GM23338 (cell line): ENCODE results near the gene JAZF1. TPM values are rescaled to one million over a fixed set of nuclear protein-coding genes. Genes with fewer than 3 reads are reported as not detected.

Experiments
- ATAC-seq: fragments of 200-7000 bp; cut with Tn5 transposase; 3 replicates; pipeline ENCODE4 v1.9.1; 2020
- DNase-seq: peaks from one replicate; pipeline ENCODE4 v3.0.0-alpha.2; 2015; ENCODE audit warnings: low spot score
- H2AFZ ChIP-seq: fragments of 200-600 bp; sonication (generic); 2 replicates; pipeline ENCODE4 v1.8.0; 2016; ENCODE audit warnings: antibody characterized with exemption, mild to moderate bottlenecking, moderate library complexity
- H3F3A ChIP-seq: fragments of 200-600 bp; sonication (generic); replicated peaks from 2 replicates; pipeline ENCODE4 v1.8.0; 2017; ENCODE audit warnings: antibody characterized with exemption, mixed run types, low read depth
- H3K27ac ChIP-seq: fragments of 200-600 bp; sonication (generic); 2 replicates; pipeline ENCODE4 v1.6.1; 2016; ENCODE audit warnings: low read depth
- H3K27me3 ChIP-seq: fragments of 200-600 bp; sonication (generic); 2 replicates; pipeline ENCODE4 v1.8.0; 2016; ENCODE audit warnings: mild to moderate bottlenecking, mixed run types, moderate library complexity; ENCODE audit not compliant: insufficient read depth
- H3K36me3 ChIP-seq: fragments of 200-600 bp; sonication (generic); 2 replicates; pipeline ENCODE4 v1.8.0; 2016; ENCODE audit warnings: mild to moderate bottlenecking; ENCODE audit not compliant: insufficient read depth
- H3K4me1 ChIP-seq: fragments of 200-600 bp; sonication (generic); 2 replicates; pipeline ENCODE4 v1.8.0; 2016; ENCODE audit warnings: mild to moderate bottlenecking, moderate library complexity; ENCODE audit not compliant: insufficient read depth
- H3K4me2 ChIP-seq: fragments of 200-600 bp; sonication (generic); 2 replicates; pipeline ENCODE4 v1.7.1; 2017; ENCODE audit warnings: mixed run types
- H3K4me3 ChIP-seq: fragments of 200-600 bp; sonication (generic); 2 replicates; pipeline ENCODE4 v1.6.1; 2016; ENCODE audit warnings: mixed run types
- H3K79me2 ChIP-seq: fragments of 200-600 bp; sonication (generic); replicated peaks from 2 replicates; pipeline ENCODE4 v1.8.0; 2017; ENCODE audit warnings: mild to moderate bottlenecking; ENCODE audit not compliant: insufficient read depth
- H3K9me2 ChIP-seq: fragments of 200-600 bp; sonication (generic); 2 replicates; pipeline ENCODE4 v1.8.0; 2017; ENCODE audit not compliant: insufficient read depth
- H4K20me1 ChIP-seq: fragments of 200-600 bp; sonication (generic); replicated peaks from 2 replicates; pipeline ENCODE4 v1.8.0; 2017; ENCODE audit warnings: mild to moderate bottlenecking; ENCODE audit not compliant: insufficient read depth
- H3K27ac Mint-ChIP-seq: 2 replicates; pipeline ENCODE4 v1.8.0; 2020; ENCODE audit warnings: inconsistent platforms, mild to moderate bottlenecking, moderate library complexity, mixed read lengths
- H3K27me3 Mint-ChIP-seq: 3 replicates; pipeline ENCODE4 v1.8.0; 2022; ENCODE audit warnings: low read depth, mild to moderate bottlenecking, moderate library complexity, mixed read lengths, inconsistent platforms; ENCODE audit not compliant: insufficient read depth, poor library complexity
- H3K36me3 Mint-ChIP-seq: 3 replicates; pipeline ENCODE4 v1.8.0; 2021; ENCODE audit warnings: low read depth, mild to moderate bottlenecking, inconsistent platforms, moderate library complexity, mixed read lengths
- H3K4me1 Mint-ChIP-seq: 3 replicates; pipeline ENCODE4 v1.8.0; 2020; ENCODE audit warnings: mild to moderate bottlenecking, inconsistent platforms, mixed read lengths
- H3K4me3 Mint-ChIP-seq: 3 replicates; pipeline ENCODE4 v1.8.0; 2021; ENCODE audit warnings: moderate library complexity, mild to moderate bottlenecking, inconsistent platforms, mixed read lengths
- H3K9me3 Mint-ChIP-seq: 3 replicates; pipeline ENCODE4 v1.8.0; 2020; ENCODE audit warnings: moderate library complexity, mild to moderate bottlenecking, inconsistent platforms, mixed read lengths
- CREB1 ChIP-seq: fragments of 250-450 bp; sonication (Bioruptor Pico); IDR thresholded peaks from 2 replicates; pipeline ENCODE4 v1.5.0; 2020; ENCODE audit warnings: low read depth, mild to moderate bottlenecking, moderate library complexity
- EZH2 ChIP-seq: fragments of 200-600 bp; sonication (generic); IDR thresholded peaks from one replicate; pipeline ENCODE4 v1.8.0; 2017; ENCODE audit warnings: antibody characterized with exemption, mild to moderate bottlenecking, low read depth; ENCODE audit not compliant: unreplicated experiment
- JUNB ChIP-seq: IDR thresholded peaks from one replicate; pipeline ENCODE4 v1.6.1; 2016; ENCODE audit warnings: antibody characterized with exemption; ENCODE audit not compliant: unreplicated experiment
- NANOG ChIP-seq: IDR thresholded peaks from 2 replicates; pipeline ENCODE4 v1.6.1; 2016; ENCODE audit warnings: antibody characterized with exemption, borderline replicate concordance
- POLR2AphosphoS5 ChIP-seq: IDR thresholded peaks from 2 replicates; pipeline ENCODE4 v1.6.1; 2016; ENCODE audit warnings: antibody characterized with exemption, low read depth
- STAT1 ChIP-seq: IDR thresholded peaks from one replicate; pipeline ENCODE4 v1.6.1; 2016; ENCODE audit warnings: antibody characterized with exemption; ENCODE audit not compliant: unreplicated experiment
- ZNF114 ChIP-seq: fragments of 250-450 bp; sonication (Bioruptor Pico); IDR thresholded peaks from 2 replicates; pipeline ENCODE4 v1.5.0; 2020; ENCODE audit warnings: mild to moderate bottlenecking, moderate library complexity
- ZNF331 ChIP-seq: fragments of 250-450 bp; sonication (Bioruptor Pico); IDR thresholded peaks from 2 replicates; pipeline ENCODE4 v1.5.0; 2020; ENCODE audit warnings: low read depth, mild to moderate bottlenecking, moderate library complexity
- polyA plus RNA-seq: library from polyadenylated mRNA; unstranded; fragments of >200 nt; fragmentation: Nextera tagmentation; extraction: Ambion mirVana; gene quantifications from 2 replicates; pipeline ENCODE4 v1.2.1, GENCODE V29; 2016
- total RNA-seq: library from RNA; depleted of rRNA; stranded (reverse); fragments of >200 nt; shearing (Covaris generic); gene quantifications from 2 replicates; pipeline ENCODE4 v1.2.3, GENCODE V29; 2014
- TF ChIP-seq, protein P1 (sequence below): fragments of 250-450 bp; sonication (Bioruptor Pico); IDR thresholded peaks from 2 replicates; pipeline ENCODE4 v1.5.0; 2020; ENCODE audit warnings: mild to moderate bottlenecking, moderate library complexity

JAZF1 gene
- total and polyA plus RNA-seq, 2 experiments from 2014 or later = 12.2 to 22.2 TPM

- TF ChIP-seq, protein P1, sequence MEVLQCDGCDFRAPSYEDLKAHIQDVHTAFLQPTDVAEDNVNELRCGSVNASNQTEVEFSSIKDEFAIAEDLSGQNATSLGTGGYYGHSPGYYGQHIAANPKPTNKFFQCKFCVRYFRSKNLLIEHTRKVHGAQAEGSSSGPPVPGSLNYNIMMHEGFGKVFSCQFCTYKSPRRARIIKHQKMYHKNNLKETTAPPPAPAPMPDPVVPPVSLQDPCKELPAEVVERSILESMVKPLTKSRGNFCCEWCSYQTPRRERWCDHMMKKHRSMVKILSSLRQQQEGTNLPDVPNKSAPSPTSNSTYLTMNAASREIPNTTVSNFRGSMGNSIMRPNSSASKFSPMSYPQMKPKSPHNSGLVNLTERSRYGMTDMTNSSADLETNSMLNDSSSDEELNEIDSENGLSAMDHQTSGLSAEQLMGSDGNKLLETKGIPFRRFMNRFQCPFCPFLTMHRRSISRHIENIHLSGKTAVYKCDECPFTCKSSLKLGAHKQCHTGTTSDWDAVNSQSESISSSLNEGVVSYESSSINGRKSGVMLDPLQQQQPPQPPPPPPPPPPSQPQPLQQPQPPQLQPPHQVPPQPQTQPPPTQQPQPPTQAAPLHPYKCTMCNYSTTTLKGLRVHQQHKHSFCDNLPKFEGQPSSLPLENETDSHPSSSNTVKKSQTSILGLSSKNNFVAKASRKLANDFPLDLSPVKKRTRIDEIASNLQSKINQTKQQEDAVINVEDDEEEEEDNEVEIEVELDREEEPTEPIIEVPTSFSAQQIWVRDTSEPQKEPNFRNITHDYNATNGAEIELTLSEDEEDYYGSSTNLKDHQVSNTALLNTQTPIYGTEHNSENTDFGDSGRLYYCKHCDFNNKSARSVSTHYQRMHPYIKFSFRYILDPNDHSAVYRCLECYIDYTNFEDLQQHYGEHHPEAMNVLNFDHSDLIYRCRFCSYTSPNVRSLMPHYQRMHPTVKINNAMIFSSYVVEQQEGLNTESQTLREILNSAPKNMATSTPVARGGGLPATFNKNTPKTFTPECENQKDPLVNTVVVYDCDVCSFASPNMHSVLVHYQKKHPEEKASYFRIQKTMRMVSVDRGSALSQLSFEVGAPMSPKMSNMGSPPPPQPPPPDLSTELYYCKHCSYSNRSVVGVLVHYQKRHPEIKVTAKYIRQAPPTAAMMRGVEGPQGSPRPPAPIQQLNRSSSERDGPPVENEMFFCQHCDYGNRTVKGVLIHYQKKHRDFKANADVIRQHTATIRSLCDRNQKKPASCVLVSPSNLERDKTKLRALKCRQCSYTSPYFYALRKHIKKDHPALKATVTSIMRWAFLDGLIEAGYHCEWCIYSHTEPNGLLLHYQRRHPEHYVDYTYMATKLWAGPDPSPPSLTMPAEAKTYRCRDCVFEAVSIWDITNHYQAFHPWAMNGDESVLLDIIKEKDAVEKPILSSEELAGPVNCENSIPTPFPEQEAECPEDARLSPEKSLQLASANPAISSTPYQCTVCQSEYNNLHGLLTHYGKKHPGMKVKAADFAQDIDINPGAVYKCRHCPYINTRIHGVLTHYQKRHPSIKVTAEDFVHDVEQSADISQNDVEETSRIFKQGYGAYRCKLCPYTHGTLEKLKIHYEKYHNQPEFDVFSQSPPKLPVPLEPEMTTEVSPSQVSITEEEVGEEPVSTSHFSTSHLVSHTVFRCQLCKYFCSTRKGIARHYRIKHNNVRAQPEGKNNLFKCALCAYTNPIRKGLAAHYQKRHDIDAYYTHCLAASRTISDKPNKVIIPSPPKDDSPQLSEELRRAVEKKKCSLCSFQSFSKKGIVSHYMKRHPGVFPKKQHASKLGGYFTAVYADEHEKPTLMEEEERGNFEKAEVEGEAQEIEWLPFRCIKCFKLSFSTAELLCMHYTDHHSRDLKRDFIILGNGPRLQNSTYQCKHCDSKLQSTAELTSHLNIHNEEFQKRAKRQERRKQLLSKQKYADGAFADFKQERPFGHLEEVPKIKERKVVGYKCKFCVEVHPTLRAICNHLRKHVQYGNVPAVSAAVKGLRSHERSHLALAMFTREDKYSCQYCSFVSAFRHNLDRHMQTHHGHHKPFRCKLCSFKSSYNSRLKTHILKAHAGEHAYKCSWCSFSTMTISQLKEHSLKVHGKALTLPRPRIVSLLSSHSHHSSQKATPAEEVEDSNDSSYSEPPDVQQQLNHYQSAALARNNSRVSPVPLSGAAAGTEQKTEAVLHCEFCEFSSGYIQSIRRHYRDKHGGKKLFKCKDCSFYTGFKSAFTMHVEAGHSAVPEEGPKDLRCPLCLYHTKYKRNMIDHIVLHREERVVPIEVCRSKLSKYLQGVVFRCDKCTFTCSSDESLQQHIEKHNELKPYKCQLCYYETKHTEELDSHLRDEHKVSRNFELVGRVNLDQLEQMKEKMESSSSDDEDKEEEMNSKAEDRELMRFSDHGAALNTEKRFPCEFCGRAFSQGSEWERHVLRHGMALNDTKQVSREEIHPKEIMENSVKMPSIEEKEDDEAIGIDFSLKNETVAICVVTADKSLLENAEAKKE (CRISPR knock-in tag) = no peak
- TF ChIP-seq JUNB (no peak), POLR2AphosphoS5 (no peak), STAT1 (no peak), ZNF331 (no peak), CREB1 (CRISPR knock-in tag) (no peak), EZH2 (no peak), NANOG (no peak)
Observed at GRCh38 chr7:28140979-28141378, 39.6 kb downstream of the JAZF1 start (continued).

GRCh38 chr7:28138837-28139236, 41.8 kb downstream of the JAZF1 start:
- Histone ChIP-seq H4K20me1 (no peaks in the 10 kb centered on the region; the same call in 1 of the 2 replicates), H3K27ac (no peak overlapping the region), H2AFZ (no peak overlapping the region), H3K79me2 (peaks cover 48% of the 10 kb centered on the region), H3K4me2 (no peak overlapping the region), H3K4me3 (no peak overlapping the region), H3K27me3 (no peaks in the 10 kb centered on the region), H3K4me1 (peaks cover 6% of the 10 kb centered on the region), H3K36me3 (no peaks in the 10 kb centered on the region), H3F3A (no peaks in the 10 kb centered on the region), H3K9me2 (no peaks in the 10 kb centered on the region)
- Mint-ChIP-seq H3K4me1 (peaks cover 8% of the 10 kb centered on the region; the same call in 2 of the 3 replicates), H3K27me3 (peaks cover 3% of the 10 kb centered on the region), H3K4me3 (no peak overlapping the region), H3K27ac (no peak overlapping the region), H3K36me3 (no peaks in the 10 kb centered on the region), H3K9me3 (no peaks in the 10 kb centered on the region)
- DNase-seq (no peak), ATAC-seq (no peak)
- TF ChIP-seq ZNF331 (no peak), ZNF114 (no peak), EZH2 (no peak), CREB1 (CRISPR knock-in tag) (no peak), STAT1 (no peak)
- TF ChIP-seq, protein P1 (CRISPR knock-in tag) = no peak
